GM23338 (cell line): ENCODE results near the gene CAPN15. TPM values are rescaled to one million over a fixed set of nuclear protein-coding genes. Genes with fewer than 3 reads are reported as not detected.

ENCODE experiments used
- ATAC-seq: fragments of 200-7000 bp; cut with Tn5 transposase; 3 replicates; pipeline ENCODE4 v1.9.1; 2020
- DNase-seq: peaks from one replicate; pipeline ENCODE4 v3.0.0-alpha.2; 2015; ENCODE audit warnings: low spot score
- H2AFZ ChIP-seq: fragments of 200-600 bp; sonication (generic); 2 replicates; pipeline ENCODE4 v1.8.0; 2016; ENCODE audit warnings: antibody characterized with exemption, mild to moderate bottlenecking, moderate library complexity
- H3F3A ChIP-seq: fragments of 200-600 bp; sonication (generic); replicated peaks from 2 replicates; pipeline ENCODE4 v1.8.0; 2017; ENCODE audit warnings: antibody characterized with exemption, mixed run types, low read depth
- H3K27ac ChIP-seq: fragments of 200-600 bp; sonication (generic); 2 replicates; pipeline ENCODE4 v1.6.1; 2016; ENCODE audit warnings: low read depth
- H3K27me3 ChIP-seq: fragments of 200-600 bp; sonication (generic); 2 replicates; pipeline ENCODE4 v1.8.0; 2016; ENCODE audit warnings: mild to moderate bottlenecking, mixed run types, moderate library complexity; ENCODE audit not compliant: insufficient read depth
- H3K36me3 ChIP-seq: fragments of 200-600 bp; sonication (generic); 2 replicates; pipeline ENCODE4 v1.8.0; 2016; ENCODE audit warnings: mild to moderate bottlenecking; ENCODE audit not compliant: insufficient read depth
- H3K4me1 ChIP-seq: fragments of 200-600 bp; sonication (generic); 2 replicates; pipeline ENCODE4 v1.8.0; 2016; ENCODE audit warnings: mild to moderate bottlenecking, moderate library complexity; ENCODE audit not compliant: insufficient read depth
- H3K4me2 ChIP-seq: fragments of 200-600 bp; sonication (generic); 2 replicates; pipeline ENCODE4 v1.7.1; 2017; ENCODE audit warnings: mixed run types
- H3K4me3 ChIP-seq: fragments of 200-600 bp; sonication (generic); 2 replicates; pipeline ENCODE4 v1.6.1; 2016; ENCODE audit warnings: mixed run types
- H3K79me2 ChIP-seq: fragments of 200-600 bp; sonication (generic); replicated peaks from 2 replicates; pipeline ENCODE4 v1.8.0; 2017; ENCODE audit warnings: mild to moderate bottlenecking; ENCODE audit not compliant: insufficient read depth
- H3K9me2 ChIP-seq: fragments of 200-600 bp; sonication (generic); 2 replicates; pipeline ENCODE4 v1.8.0; 2017; ENCODE audit not compliant: insufficient read depth
- H4K20me1 ChIP-seq: fragments of 200-600 bp; sonication (generic); replicated peaks from 2 replicates; pipeline ENCODE4 v1.8.0; 2017; ENCODE audit warnings: mild to moderate bottlenecking; ENCODE audit not compliant: insufficient read depth
- H3K27ac Mint-ChIP-seq: 2 replicates; pipeline ENCODE4 v1.8.0; 2020; ENCODE audit warnings: inconsistent platforms, mild to moderate bottlenecking, moderate library complexity, mixed read lengths
- H3K27me3 Mint-ChIP-seq: 3 replicates; pipeline ENCODE4 v1.8.0; 2022; ENCODE audit warnings: low read depth, mild to moderate bottlenecking, moderate library complexity, mixed read lengths, inconsistent platforms; ENCODE audit not compliant: insufficient read depth, poor library complexity
- H3K36me3 Mint-ChIP-seq: 3 replicates; pipeline ENCODE4 v1.8.0; 2021; ENCODE audit warnings: low read depth, mild to moderate bottlenecking, inconsistent platforms, moderate library complexity, mixed read lengths
- H3K4me1 Mint-ChIP-seq: 3 replicates; pipeline ENCODE4 v1.8.0; 2020; ENCODE audit warnings: mild to moderate bottlenecking, inconsistent platforms, mixed read lengths
- H3K4me3 Mint-ChIP-seq: 3 replicates; pipeline ENCODE4 v1.8.0; 2021; ENCODE audit warnings: moderate library complexity, mild to moderate bottlenecking, inconsistent platforms, mixed read lengths
- H3K9me3 Mint-ChIP-seq: 3 replicates; pipeline ENCODE4 v1.8.0; 2020; ENCODE audit warnings: moderate library complexity, mild to moderate bottlenecking, inconsistent platforms, mixed read lengths
- CREB1 ChIP-seq: fragments of 250-450 bp; sonication (Bioruptor Pico); IDR thresholded peaks from 2 replicates; pipeline ENCODE4 v1.5.0; 2020; ENCODE audit warnings: low read depth, mild to moderate bottlenecking, moderate library complexity
- EZH2 ChIP-seq: fragments of 200-600 bp; sonication (generic); IDR thresholded peaks from one replicate; pipeline ENCODE4 v1.8.0; 2017; ENCODE audit warnings: antibody characterized with exemption, mild to moderate bottlenecking, low read depth; ENCODE audit not compliant: unreplicated experiment
- EZH2phosphoT487 ChIP-seq: fragments of 200-600 bp; sonication (generic); IDR thresholded peaks from one replicate; pipeline ENCODE4 v1.8.1; 2018; ENCODE audit warnings: antibody characterized with exemption; ENCODE audit not compliant: unreplicated experiment
- JUNB ChIP-seq: IDR thresholded peaks from one replicate; pipeline ENCODE4 v1.6.1; 2016; ENCODE audit warnings: antibody characterized with exemption; ENCODE audit not compliant: unreplicated experiment
- NANOG ChIP-seq: IDR thresholded peaks from 2 replicates; pipeline ENCODE4 v1.6.1; 2016; ENCODE audit warnings: antibody characterized with exemption, borderline replicate concordance
- POLR2AphosphoS5 ChIP-seq: IDR thresholded peaks from 2 replicates; pipeline ENCODE4 v1.6.1; 2016; ENCODE audit warnings: antibody characterized with exemption, low read depth
- STAT1 ChIP-seq: IDR thresholded peaks from one replicate; pipeline ENCODE4 v1.6.1; 2016; ENCODE audit warnings: antibody characterized with exemption; ENCODE audit not compliant: unreplicated experiment
- ZNF114 ChIP-seq: fragments of 250-450 bp; sonication (Bioruptor Pico); IDR thresholded peaks from 2 replicates; pipeline ENCODE4 v1.5.0; 2020; ENCODE audit warnings: mild to moderate bottlenecking, moderate library complexity
- ZNF331 ChIP-seq: fragments of 250-450 bp; sonication (Bioruptor Pico); IDR thresholded peaks from 2 replicates; pipeline ENCODE4 v1.5.0; 2020; ENCODE audit warnings: low read depth, mild to moderate bottlenecking, moderate library complexity
- polyA plus RNA-seq: library from polyadenylated mRNA; unstranded; fragments of >200 nt; fragmentation: Nextera tagmentation; extraction: Ambion mirVana; gene quantifications from 2 replicates; pipeline ENCODE4 v1.2.1, GENCODE V29; 2016
- total RNA-seq: library from RNA; depleted of rRNA; stranded (reverse); fragments of >200 nt; shearing (Covaris generic); gene quantifications from 2 replicates; pipeline ENCODE4 v1.2.3, GENCODE V29; 2014
- TF ChIP-seq, protein P1 (sequence below): IDR thresholded peaks from one replicate; pipeline ENCODE4 v1.6.1; 2018; ENCODE audit warnings: antibody characterized with exemption; ENCODE audit not compliant: unreplicated experiment
- TF ChIP-seq, protein P2 (sequence below): fragments of 250-450 bp; sonication (Bioruptor Pico); IDR thresholded peaks from 2 replicates; pipeline ENCODE4 v1.5.0; 2020; ENCODE audit warnings: mild to moderate bottlenecking, moderate library complexity
- TF ChIP-seq, protein P3 (sequence below), 2 experiments: fragments of 200-600 bp in 1 of 2; sonication (generic) in 1 of 2; conservative IDR thresholded peaks; 2 replicates each; pipeline versions ENCODE4 v1.5.1 to v1.6.1; 2016 to 2017; ENCODE audit warnings: antibody characterized with exemption in 2 of 2, low read depth in 2 of 2, mild to moderate bottlenecking in 2 of 2, moderate library complexity in 1 of 2
- TF ChIP-seq, protein P4 (sequence below): IDR thresholded peaks from 2 replicates; pipeline ENCODE4 v1.6.1; 2016; ENCODE audit warnings: antibody characterized with exemption

Gene CAPN15
- total and polyA plus RNA-seq, 2 experiments from 2014 or later, result 27.3 to 164 TPM

DNA sequence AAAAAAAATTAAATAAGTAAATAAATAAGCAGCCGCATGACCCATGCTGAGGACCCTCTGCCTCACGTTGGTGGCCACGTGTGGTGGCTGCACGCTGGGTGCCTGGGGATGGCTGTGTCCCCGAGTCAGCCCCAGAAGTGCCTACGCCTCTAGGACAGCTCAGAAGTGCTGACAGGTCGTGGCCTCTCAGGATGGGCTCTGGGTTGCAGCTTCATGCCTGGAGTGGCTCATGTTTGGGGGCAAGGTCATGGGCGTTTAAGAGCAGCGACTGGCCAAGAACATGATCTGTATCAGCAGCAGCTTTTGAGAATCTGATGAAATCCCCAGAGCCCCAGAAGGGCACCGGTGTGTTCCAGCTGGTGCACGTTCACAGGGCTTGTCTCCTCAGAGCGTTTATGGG is 26.8 kb upstream of the CAPN15 start:
- DNase-seq (no peak), ATAC-seq (no peak)
- Mint-ChIP-seq H3K27me3 (peaks cover 12% of the 10 kb centered on the region), H3K36me3 (no peaks in the 10 kb centered on the region; the same call in 2 of the 3 replicates), H3K4me3 (no peak overlapping the region), H3K4me1 (peaks cover 4% of the 10 kb centered on the region; the same call in 2 of the 3 replicates), H3K27ac (no peak overlapping the region), H3K9me3 (no peaks in the 10 kb centered on the region)
- Histone ChIP-seq H3K79me2 (no peaks in the 10 kb centered on the region), H3K4me1 (no peaks in the 10 kb centered on the region), H3K4me2 (no peak overlapping the region), H3K36me3 (no peaks in the 10 kb centered on the region), H4K20me1 (no peaks in the 10 kb centered on the region), H3K4me3 (no peak overlapping the region), H3K9me2 (no peaks in the 10 kb centered on the region), H3F3A (no peaks in the 10 kb centered on the region), H3K27me3 (no peaks in the 10 kb centered on the region), H3K27ac (no peak overlapping the region), H2AFZ (no peak overlapping the region)
- TF ChIP-seq, protein P1, sequence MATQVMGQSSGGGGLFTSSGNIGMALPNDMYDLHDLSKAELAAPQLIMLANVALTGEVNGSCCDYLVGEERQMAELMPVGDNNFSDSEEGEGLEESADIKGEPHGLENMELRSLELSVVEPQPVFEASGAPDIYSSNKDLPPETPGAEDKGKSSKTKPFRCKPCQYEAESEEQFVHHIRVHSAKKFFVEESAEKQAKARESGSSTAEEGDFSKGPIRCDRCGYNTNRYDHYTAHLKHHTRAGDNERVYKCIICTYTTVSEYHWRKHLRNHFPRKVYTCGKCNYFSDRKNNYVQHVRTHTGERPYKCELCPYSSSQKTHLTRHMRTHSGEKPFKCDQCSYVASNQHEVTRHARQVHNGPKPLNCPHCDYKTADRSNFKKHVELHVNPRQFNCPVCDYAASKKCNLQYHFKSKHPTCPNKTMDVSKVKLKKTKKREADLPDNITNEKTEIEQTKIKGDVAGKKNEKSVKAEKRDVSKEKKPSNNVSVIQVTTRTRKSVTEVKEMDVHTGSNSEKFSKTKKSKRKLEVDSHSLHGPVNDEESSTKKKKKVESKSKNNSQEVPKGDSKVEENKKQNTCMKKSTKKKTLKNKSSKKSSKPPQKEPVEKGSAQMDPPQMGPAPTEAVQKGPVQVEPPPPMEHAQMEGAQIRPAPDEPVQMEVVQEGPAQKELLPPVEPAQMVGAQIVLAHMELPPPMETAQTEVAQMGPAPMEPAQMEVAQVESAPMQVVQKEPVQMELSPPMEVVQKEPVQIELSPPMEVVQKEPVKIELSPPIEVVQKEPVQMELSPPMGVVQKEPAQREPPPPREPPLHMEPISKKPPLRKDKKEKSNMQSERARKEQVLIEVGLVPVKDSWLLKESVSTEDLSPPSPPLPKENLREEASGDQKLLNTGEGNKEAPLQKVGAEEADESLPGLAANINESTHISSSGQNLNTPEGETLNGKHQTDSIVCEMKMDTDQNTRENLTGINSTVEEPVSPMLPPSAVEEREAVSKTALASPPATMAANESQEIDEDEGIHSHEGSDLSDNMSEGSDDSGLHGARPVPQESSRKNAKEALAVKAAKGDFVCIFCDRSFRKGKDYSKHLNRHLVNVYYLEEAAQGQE, result no peak
- TF ChIP-seq, protein P2, sequence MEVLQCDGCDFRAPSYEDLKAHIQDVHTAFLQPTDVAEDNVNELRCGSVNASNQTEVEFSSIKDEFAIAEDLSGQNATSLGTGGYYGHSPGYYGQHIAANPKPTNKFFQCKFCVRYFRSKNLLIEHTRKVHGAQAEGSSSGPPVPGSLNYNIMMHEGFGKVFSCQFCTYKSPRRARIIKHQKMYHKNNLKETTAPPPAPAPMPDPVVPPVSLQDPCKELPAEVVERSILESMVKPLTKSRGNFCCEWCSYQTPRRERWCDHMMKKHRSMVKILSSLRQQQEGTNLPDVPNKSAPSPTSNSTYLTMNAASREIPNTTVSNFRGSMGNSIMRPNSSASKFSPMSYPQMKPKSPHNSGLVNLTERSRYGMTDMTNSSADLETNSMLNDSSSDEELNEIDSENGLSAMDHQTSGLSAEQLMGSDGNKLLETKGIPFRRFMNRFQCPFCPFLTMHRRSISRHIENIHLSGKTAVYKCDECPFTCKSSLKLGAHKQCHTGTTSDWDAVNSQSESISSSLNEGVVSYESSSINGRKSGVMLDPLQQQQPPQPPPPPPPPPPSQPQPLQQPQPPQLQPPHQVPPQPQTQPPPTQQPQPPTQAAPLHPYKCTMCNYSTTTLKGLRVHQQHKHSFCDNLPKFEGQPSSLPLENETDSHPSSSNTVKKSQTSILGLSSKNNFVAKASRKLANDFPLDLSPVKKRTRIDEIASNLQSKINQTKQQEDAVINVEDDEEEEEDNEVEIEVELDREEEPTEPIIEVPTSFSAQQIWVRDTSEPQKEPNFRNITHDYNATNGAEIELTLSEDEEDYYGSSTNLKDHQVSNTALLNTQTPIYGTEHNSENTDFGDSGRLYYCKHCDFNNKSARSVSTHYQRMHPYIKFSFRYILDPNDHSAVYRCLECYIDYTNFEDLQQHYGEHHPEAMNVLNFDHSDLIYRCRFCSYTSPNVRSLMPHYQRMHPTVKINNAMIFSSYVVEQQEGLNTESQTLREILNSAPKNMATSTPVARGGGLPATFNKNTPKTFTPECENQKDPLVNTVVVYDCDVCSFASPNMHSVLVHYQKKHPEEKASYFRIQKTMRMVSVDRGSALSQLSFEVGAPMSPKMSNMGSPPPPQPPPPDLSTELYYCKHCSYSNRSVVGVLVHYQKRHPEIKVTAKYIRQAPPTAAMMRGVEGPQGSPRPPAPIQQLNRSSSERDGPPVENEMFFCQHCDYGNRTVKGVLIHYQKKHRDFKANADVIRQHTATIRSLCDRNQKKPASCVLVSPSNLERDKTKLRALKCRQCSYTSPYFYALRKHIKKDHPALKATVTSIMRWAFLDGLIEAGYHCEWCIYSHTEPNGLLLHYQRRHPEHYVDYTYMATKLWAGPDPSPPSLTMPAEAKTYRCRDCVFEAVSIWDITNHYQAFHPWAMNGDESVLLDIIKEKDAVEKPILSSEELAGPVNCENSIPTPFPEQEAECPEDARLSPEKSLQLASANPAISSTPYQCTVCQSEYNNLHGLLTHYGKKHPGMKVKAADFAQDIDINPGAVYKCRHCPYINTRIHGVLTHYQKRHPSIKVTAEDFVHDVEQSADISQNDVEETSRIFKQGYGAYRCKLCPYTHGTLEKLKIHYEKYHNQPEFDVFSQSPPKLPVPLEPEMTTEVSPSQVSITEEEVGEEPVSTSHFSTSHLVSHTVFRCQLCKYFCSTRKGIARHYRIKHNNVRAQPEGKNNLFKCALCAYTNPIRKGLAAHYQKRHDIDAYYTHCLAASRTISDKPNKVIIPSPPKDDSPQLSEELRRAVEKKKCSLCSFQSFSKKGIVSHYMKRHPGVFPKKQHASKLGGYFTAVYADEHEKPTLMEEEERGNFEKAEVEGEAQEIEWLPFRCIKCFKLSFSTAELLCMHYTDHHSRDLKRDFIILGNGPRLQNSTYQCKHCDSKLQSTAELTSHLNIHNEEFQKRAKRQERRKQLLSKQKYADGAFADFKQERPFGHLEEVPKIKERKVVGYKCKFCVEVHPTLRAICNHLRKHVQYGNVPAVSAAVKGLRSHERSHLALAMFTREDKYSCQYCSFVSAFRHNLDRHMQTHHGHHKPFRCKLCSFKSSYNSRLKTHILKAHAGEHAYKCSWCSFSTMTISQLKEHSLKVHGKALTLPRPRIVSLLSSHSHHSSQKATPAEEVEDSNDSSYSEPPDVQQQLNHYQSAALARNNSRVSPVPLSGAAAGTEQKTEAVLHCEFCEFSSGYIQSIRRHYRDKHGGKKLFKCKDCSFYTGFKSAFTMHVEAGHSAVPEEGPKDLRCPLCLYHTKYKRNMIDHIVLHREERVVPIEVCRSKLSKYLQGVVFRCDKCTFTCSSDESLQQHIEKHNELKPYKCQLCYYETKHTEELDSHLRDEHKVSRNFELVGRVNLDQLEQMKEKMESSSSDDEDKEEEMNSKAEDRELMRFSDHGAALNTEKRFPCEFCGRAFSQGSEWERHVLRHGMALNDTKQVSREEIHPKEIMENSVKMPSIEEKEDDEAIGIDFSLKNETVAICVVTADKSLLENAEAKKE, result no peak
- TF ChIP-seq JUNB (no peak), ZNF331 (no peak), NANOG (no peak), CREB1 (no peak), STAT1 (no peak), EZH2phosphoT487 (no peak), ZNF114 (no peak), POLR2AphosphoS5 (no peak), EZH2 (no peak)
- TF ChIP-seq, protein P3, sequence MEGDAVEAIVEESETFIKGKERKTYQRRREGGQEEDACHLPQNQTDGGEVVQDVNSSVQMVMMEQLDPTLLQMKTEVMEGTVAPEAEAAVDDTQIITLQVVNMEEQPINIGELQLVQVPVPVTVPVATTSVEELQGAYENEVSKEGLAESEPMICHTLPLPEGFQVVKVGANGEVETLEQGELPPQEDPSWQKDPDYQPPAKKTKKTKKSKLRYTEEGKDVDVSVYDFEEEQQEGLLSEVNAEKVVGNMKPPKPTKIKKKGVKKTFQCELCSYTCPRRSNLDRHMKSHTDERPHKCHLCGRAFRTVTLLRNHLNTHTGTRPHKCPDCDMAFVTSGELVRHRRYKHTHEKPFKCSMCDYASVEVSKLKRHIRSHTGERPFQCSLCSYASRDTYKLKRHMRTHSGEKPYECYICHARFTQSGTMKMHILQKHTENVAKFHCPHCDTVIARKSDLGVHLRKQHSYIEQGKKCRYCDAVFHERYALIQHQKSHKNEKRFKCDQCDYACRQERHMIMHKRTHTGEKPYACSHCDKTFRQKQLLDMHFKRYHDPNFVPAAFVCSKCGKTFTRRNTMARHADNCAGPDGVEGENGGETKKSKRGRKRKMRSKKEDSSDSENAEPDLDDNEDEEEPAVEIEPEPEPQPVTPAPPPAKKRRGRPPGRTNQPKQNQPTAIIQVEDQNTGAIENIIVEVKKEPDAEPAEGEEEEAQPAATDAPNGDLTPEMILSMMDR (conservative IDR thresholded peaks at IDR 0.05; ENCODE audit: low read depth in 2 of 2), result no peak
- TF ChIP-seq, protein P4, sequence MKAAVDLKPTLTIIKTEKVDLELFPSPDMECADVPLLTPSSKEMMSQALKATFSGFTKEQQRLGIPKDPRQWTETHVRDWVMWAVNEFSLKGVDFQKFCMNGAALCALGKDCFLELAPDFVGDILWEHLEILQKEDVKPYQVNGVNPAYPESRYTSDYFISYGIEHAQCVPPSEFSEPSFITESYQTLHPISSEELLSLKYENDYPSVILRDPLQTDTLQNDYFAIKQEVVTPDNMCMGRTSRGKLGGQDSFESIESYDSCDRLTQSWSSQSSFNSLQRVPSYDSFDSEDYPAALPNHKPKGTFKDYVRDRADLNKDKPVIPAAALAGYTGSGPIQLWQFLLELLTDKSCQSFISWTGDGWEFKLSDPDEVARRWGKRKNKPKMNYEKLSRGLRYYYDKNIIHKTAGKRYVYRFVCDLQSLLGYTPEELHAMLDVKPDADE, result no peak
